GM12873 (cell line): ENCODE data around the gene STK10.

Source experiments
- CTCF ChIP-seq: IDR thresholded peaks from 2 replicates; pipeline ENCODE4 v1.5.1; 2012; ENCODE audit warnings: low read depth, mild to moderate bottlenecking, moderate library complexity, low read length, control low read depth; ENCODE audit not compliant: insufficient read depth; ENCODE audit errors: missing control alignments

STK10 gene

GRCh38 chr5:172088801-172089200, 99.2 kb downstream of the STK10 start:
- no peak for TF ChIP-seq CTCF

GRCh38 chr5:172086194-172086975, 101.6 kb downstream of the STK10 start:
- no peak for TF ChIP-seq CTCF

- no peak for TF ChIP-seq CTCF
These were observed 102.3 kb downstream of the STK10 start for GRCh38 chr5:172085738-172086137.

GRCh38 chr5:172082180-172082579, 105.8 kb downstream of the STK10 start:
- TF ChIP-seq CTCF: no peak

- TF ChIP-seq CTCF: no peak
These were observed 108.1 kb downstream of the STK10 start for GRCh38 chr5:172079876-172080275.

- no peak for TF ChIP-seq CTCF
These were observed 109.2 kb downstream of the STK10 start for GRCh38 chr5:172078726-172079345.

GRCh38 chr5:172077664-172078425, 110.2 kb downstream of the STK10 start:
- no peak for TF ChIP-seq CTCF
